ENCODE measurements around the gene TMOD1.

The TMOD1 gene

DNA sequence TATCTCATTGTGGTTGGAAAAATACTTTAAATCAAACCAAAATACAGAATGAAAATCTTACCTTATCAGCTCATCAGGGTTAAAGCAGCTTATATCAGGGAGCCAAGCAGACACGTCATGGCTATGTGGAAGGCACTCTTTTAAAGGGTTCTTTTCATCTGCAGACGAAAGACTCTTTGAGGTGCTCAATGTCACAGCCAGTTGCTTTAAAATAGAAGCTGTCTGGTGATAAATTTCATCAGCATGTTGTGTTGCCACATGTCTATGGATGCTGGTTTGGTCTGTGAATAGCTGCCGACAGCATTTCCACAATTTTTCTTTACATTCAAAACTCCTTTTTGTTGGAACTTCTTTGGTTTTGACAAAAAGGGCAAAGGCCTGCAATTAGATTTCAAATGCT, 124.2 kb downstream of the TMOD1 start:
- Histone ChIP-seq H3K4me1 (ENCODE audit: insufficient read depth, low read length, severe bottlenecking) (no peaks in the 10 kb centered on the region), H2AFZ (ENCODE audit: low read length) (no peak overlapping the region), H3F3A (ENCODE audit: insufficient read depth, low read length) (no peaks in the 10 kb centered on the region), H3K27ac (ENCODE audit: low read depth, low read length, poor library complexity, severe bottlenecking) (no peak overlapping the region), H3K9ac (ENCODE audit: low read length) (no peak overlapping the region), H3K9me3 (ENCODE audit: low read length) (no peaks in the 10 kb centered on the region), H3K4me3 (ENCODE audit: low read depth, low read length, poor library complexity, severe bottlenecking) (no peak overlapping the region), H3K9me2 (ENCODE audit: low read depth, low read length) (no peaks in the 10 kb centered on the region), H3K36me3 (ENCODE audit: insufficient read depth, low read length) (peaks cover 68% of the 10 kb centered on the region), H3K27me3 (ENCODE audit: insufficient read depth, low read length) (no peaks in the 10 kb centered on the region), H4K20me1 (ENCODE audit: insufficient read depth, low read length) (no peaks in the 10 kb centered on the region), H3K4me2 (ENCODE audit: low read length) (no peak overlapping the region), H3K79me2 (ENCODE audit: insufficient read depth, low read length) (peaks cover 15% of the 10 kb centered on the region; the same call in 1 of the 2 replicates)
- TF ChIP-seq EZH2 (IDR thresholded peaks at IDR 0.05; ENCODE audit: borderline replicate concordance, low read length) (no peak), CTCF (IDR thresholded peaks at IDR 0.05; ENCODE audit: low read length) (no peak)

- no peak overlapping the region for H3K9ac ChIP-seq (ENCODE audit: low read length)
- no peak overlapping the region for H3K27ac ChIP-seq (ENCODE audit: low read depth, low read length, poor library complexity, severe bottlenecking)
- peaks cover 48% of the 10 kb centered on the region for H3K36me3 ChIP-seq (ENCODE audit: insufficient read depth, low read length)
- no peaks in the 10 kb centered on the region for H3F3A ChIP-seq (ENCODE audit: insufficient read depth, low read length)
- no peak overlapping the region for H2AFZ ChIP-seq (ENCODE audit: low read length)
- no peaks in the 10 kb centered on the region for H4K20me1 ChIP-seq (ENCODE audit: insufficient read depth, low read length)
- peaks cover 11% of the 10 kb centered on the region for H3K4me1 ChIP-seq (ENCODE audit: insufficient read depth, low read length, severe bottlenecking)
- H3K4me2 ChIP-seq (ENCODE audit: low read length), result no peak overlapping the region
- no peak for TF ChIP-seq CTCF (IDR thresholded peaks at IDR 0.05; ENCODE audit: low read length)
- TF ChIP-seq EZH2 (IDR thresholded peaks at IDR 0.05; ENCODE audit: borderline replicate concordance, low read length), result no peak
- H3K79me2 ChIP-seq (ENCODE audit: insufficient read depth, low read length), result peaks cover 33% of the 10 kb centered on the region
- H3K9me2 ChIP-seq (ENCODE audit: low read depth, low read length), result no peaks in the 10 kb centered on the region
- no peak overlapping the region for H3K4me3 ChIP-seq (ENCODE audit: low read depth, low read length, poor library complexity, severe bottlenecking)
- H3K27me3 ChIP-seq (ENCODE audit: insufficient read depth, low read length), result no peaks in the 10 kb centered on the region
- H3K9me3 ChIP-seq (ENCODE audit: low read length), result no peaks in the 10 kb centered on the region
Measured at GRCh38 chr9:97627624-97628023, 126.2 kb downstream of the TMOD1 start.

- Histone ChIP-seq H2AFZ (ENCODE audit: low read length) (no peak overlapping the region), H3K79me2 (ENCODE audit: insufficient read depth, low read length) (peaks cover 35% of the 10 kb centered on the region), H3F3A (ENCODE audit: insufficient read depth, low read length) (no peaks in the 10 kb centered on the region), H3K9me3 (ENCODE audit: low read length) (no peaks in the 10 kb centered on the region), H3K9me2 (ENCODE audit: low read depth, low read length) (no peaks in the 10 kb centered on the region), H3K27ac (ENCODE audit: low read depth, low read length, poor library complexity, severe bottlenecking) (no peak overlapping the region), H3K4me2 (ENCODE audit: low read length) (no peak overlapping the region), H4K20me1 (ENCODE audit: insufficient read depth, low read length) (no peaks in the 10 kb centered on the region), H3K4me3 (ENCODE audit: low read depth, low read length, poor library complexity, severe bottlenecking) (no peak overlapping the region), H3K4me1 (ENCODE audit: insufficient read depth, low read length, severe bottlenecking) (peaks cover 11% of the 10 kb centered on the region), H3K9ac (ENCODE audit: low read length) (no peak overlapping the region), H3K36me3 (ENCODE audit: insufficient read depth, low read length) (peaks cover 38% of the 10 kb centered on the region), H3K27me3 (ENCODE audit: insufficient read depth, low read length) (no peaks in the 10 kb centered on the region)
- no peak for TF ChIP-seq EZH2 (IDR thresholded peaks at IDR 0.05; ENCODE audit: borderline replicate concordance, low read length)
- no peak for TF ChIP-seq CTCF (IDR thresholded peaks at IDR 0.05; ENCODE audit: low read length)
Measured at GRCh38 chr9:97628668-97629067, 127.2 kb downstream of the TMOD1 start.
